ENCODE results near the gene PTTG1. TPM values are rescaled to one million over a fixed set of nuclear protein-coding genes. Genes with fewer than 3 reads are reported as not detected.

PTTG1 gene
- total and polyA plus RNA-seq, 2 of the 8 experiments (the other 6 are each of a cell fraction or from before 2014, with no cell fraction given): 240 to 478 TPM

- TF ChIP-seq CTCF (IDR thresholded peaks at IDR 0.05; ENCODE audit: control extremely low read depth in 1 of 3, insufficient read depth in 1 of 3, low read depth in 1 of 3, low read length in 3 of 3) (no peak), CHD7 (IDR thresholded peaks at IDR 0.05; ENCODE audit: insufficient replicate concordance, low read length) (no peak), SUZ12 (IDR thresholded peaks at IDR 0.05; ENCODE audit: low read length) (no peak), RNF2 (IDR thresholded peaks at IDR 0.05; ENCODE audit: borderline replicate concordance, low read depth, low read length, missing control alignments, poor library complexity, severe bottlenecking) (no peak), CBX5 (IDR thresholded peaks at IDR 0.05; ENCODE audit: low read depth, low read length) (no peak), MAX (IDR thresholded peaks at IDR 0.05) (no peak), USF2 (IDR thresholded peaks at IDR 0.05; ENCODE audit: low read length) (no peak)
Observed at GRCh38 chr5:160376416-160376815, 45.2 kb upstream of the PTTG1 start (continued).
